H9 (cell line): Measurements from ENCODE around the gene XRRA1. TPM values are rescaled to one million over a fixed set of nuclear protein-coding genes. Genes with fewer than 3 reads are reported as not detected.

Experiments
- DNase-seq: peaks from one replicate; pipeline ENCODE4 v3.0.0-alpha.2; 2017
- H2AFZ ChIP-seq: one replicate; pipeline ENCODE4 v1.6.1; 2013; ENCODE audit warnings: mild to moderate bottlenecking, low read length, control low read depth, moderate library complexity
- H2AK5ac ChIP-seq: 2 replicates; pipeline ENCODE4 v1.6.1; 2013; ENCODE audit warnings: low read length, control low read depth, mixed read lengths; ENCODE audit not compliant: insufficient read length
- H2BK120ac ChIP-seq: one replicate; pipeline ENCODE4 v1.6.1; 2013; ENCODE audit warnings: low read depth, mild to moderate bottlenecking, low read length, control low read depth, inconsistent platforms; ENCODE audit not compliant: poor library complexity, severe bottlenecking
- H2BK12ac ChIP-seq: 2 replicates; pipeline ENCODE4 v1.6.1; 2013; ENCODE audit warnings: low read length, control low read depth, mixed read lengths, low read depth; ENCODE audit not compliant: insufficient read length
- H2BK15ac ChIP-seq: 2 replicates; pipeline ENCODE4 v1.6.1; 2013; ENCODE audit warnings: low read depth, low read length, control low read depth
- H2BK20ac ChIP-seq: one replicate; pipeline ENCODE4 v1.6.1; 2013; ENCODE audit warnings: low read depth, mild to moderate bottlenecking, low read length, control low read depth, inconsistent platforms; ENCODE audit not compliant: poor library complexity, severe bottlenecking
- H2BK5ac ChIP-seq: 2 replicates; pipeline ENCODE4 v1.6.1; 2013; ENCODE audit warnings: low read length, control low read depth, mixed read lengths; ENCODE audit not compliant: insufficient read length
- H3K14ac ChIP-seq: 2 replicates; pipeline ENCODE4 v1.6.1; 2013; ENCODE audit warnings: low read length, control low read depth; ENCODE audit not compliant: insufficient read depth
- H3K18ac ChIP-seq: 2 replicates; pipeline ENCODE4 v1.6.1; 2013; ENCODE audit warnings: low read depth, mild to moderate bottlenecking, mixed read lengths, low read length, control low read depth; ENCODE audit not compliant: insufficient read length
- H3K23ac ChIP-seq: 2 replicates; pipeline ENCODE4 v1.6.1; 2013; ENCODE audit warnings: low read length, control low read depth, mixed read lengths, low read depth; ENCODE audit not compliant: insufficient read length
- H3K23me2 ChIP-seq: 2 replicates; pipeline ENCODE4 v1.6.1; 2013; ENCODE audit warnings: low read depth, mild to moderate bottlenecking, mixed read lengths, low read length, control low read depth; ENCODE audit not compliant: insufficient read length, poor library complexity, severe bottlenecking
- H3K27ac ChIP-seq: 2 replicates; pipeline ENCODE4 v1.5.1; 2013; ENCODE audit warnings: low read length, control low read depth, mixed read lengths, low read depth; ENCODE audit not compliant: insufficient read length
- H3K27me3 ChIP-seq: 2 replicates; pipeline ENCODE4 v1.6.1; 2013; ENCODE audit warnings: low read length, control low read depth, inconsistent platforms; ENCODE audit not compliant: insufficient read depth
- H3K4ac ChIP-seq: 2 replicates; pipeline ENCODE4 v1.6.1; 2013; ENCODE audit warnings: low read depth, mild to moderate bottlenecking, control low read depth, inconsistent platforms, low read length, moderate library complexity
- H3K4me1 ChIP-seq: 2 replicates; pipeline ENCODE4 v1.6.1; 2013; ENCODE audit warnings: low read length, control low read depth, inconsistent platforms; ENCODE audit not compliant: insufficient read depth
- H3K4me2 ChIP-seq: 2 replicates; pipeline ENCODE4 v1.6.1; 2013; ENCODE audit warnings: low read length, control low read depth, mixed read lengths; ENCODE audit not compliant: insufficient read length, insufficient read depth
- H3K56ac ChIP-seq: 2 replicates; pipeline ENCODE4 v1.6.1; 2013; ENCODE audit warnings: low read depth, mild to moderate bottlenecking, mixed read lengths, low read length, control low read depth; ENCODE audit not compliant: insufficient read length
- H3K79me1 ChIP-seq: 2 replicates; pipeline ENCODE4 v1.6.1; 2013; ENCODE audit warnings: low read depth, mild to moderate bottlenecking, moderate library complexity, low read length, control low read depth, inconsistent platforms; ENCODE audit not compliant: insufficient read depth, poor library complexity, severe bottlenecking
- H3K79me2 ChIP-seq: 2 replicates; pipeline ENCODE4 v1.6.1; 2013; ENCODE audit warnings: low read length, control low read depth, inconsistent platforms; ENCODE audit not compliant: insufficient read depth
- H3K9ac ChIP-seq: 2 replicates; pipeline ENCODE4 v1.6.1; 2013; ENCODE audit warnings: low read length, control low read depth, mixed read lengths; ENCODE audit not compliant: insufficient read length; ENCODE audit errors: extremely low read depth
- H3K9me3 ChIP-seq: one replicate; pipeline ENCODE4 v1.6.1; 2013; ENCODE audit warnings: low read depth, low read length, inconsistent platforms; ENCODE audit not compliant: control insufficient read depth
- H3T11ph ChIP-seq: one replicate; pipeline ENCODE4 v1.6.1; 2013; ENCODE audit warnings: mild to moderate bottlenecking, low read length, control low read depth, inconsistent platforms
- H4K20me1 ChIP-seq: one replicate; pipeline ENCODE4 v1.6.1; 2013; ENCODE audit not compliant: control insufficient read depth, insufficient read length, insufficient read depth
- H4K5ac ChIP-seq: 2 replicates; pipeline ENCODE4 v1.6.1; 2013; ENCODE audit warnings: low read depth, mild to moderate bottlenecking, mixed read lengths, low read length, control low read depth; ENCODE audit not compliant: insufficient read length
- H4K8ac ChIP-seq: replicated peaks from 2 replicates; pipeline ENCODE4 v1.6.1; 2013; ENCODE audit warnings: low read length, control low read depth, mixed read lengths, low read depth; ENCODE audit not compliant: insufficient read length
- H4K91ac ChIP-seq: 2 replicates; pipeline ENCODE4 v1.6.1; 2013; ENCODE audit warnings: low read depth, mild to moderate bottlenecking, moderate library complexity, mixed read lengths, low read length, control low read depth; ENCODE audit not compliant: insufficient read length
- H3K27ac Mint-ChIP-seq, 3 experiments: 2 replicates in 2 of 3; 3 replicates in 1 of 3; pipeline ENCODE4 v1.8.0; 2020 to 2021; ENCODE audit warnings: mixed read lengths in 3 of 3, mild to moderate bottlenecking in 1 of 3, moderate library complexity in 1 of 3
- H3K27me3 Mint-ChIP-seq: 2 replicates; pipeline ENCODE4 v1.8.0; 2021; ENCODE audit warnings: low read depth, mild to moderate bottlenecking, moderate library complexity, mixed read lengths
- H3K36me3 Mint-ChIP-seq, 3 experiments: 2 replicates in 2 of 3; 3 replicates in 1 of 3; pipeline ENCODE4 v1.8.0; 2020 to 2021; ENCODE audit warnings: low read depth in 3 of 3, mixed read lengths in 3 of 3; ENCODE audit not compliant: insufficient read depth in 1 of 3
- H3K4me1 Mint-ChIP-seq, 2 experiments: 2 replicates each; pipeline ENCODE4 v1.8.0; 2020; ENCODE audit warnings: mixed read lengths in 2 of 2
- H3K4me3 Mint-ChIP-seq, 2 experiments: 2 replicates in 1 of 2; 3 replicates in 1 of 2; pipeline ENCODE4 v1.8.0; 2020 to 2021; ENCODE audit warnings: mild to moderate bottlenecking in 2 of 2, mixed read lengths in 2 of 2, moderate library complexity in 1 of 2
- H3K9me3 Mint-ChIP-seq, 2 experiments: 2 replicates in 1 of 2; 3 replicates in 1 of 2; pipeline ENCODE4 v1.8.0; 2020; ENCODE audit warnings: mild to moderate bottlenecking in 2 of 2, mixed read lengths in 2 of 2, moderate library complexity in 1 of 2
- WGBS: extraction: QIAGEN DNeasy Blood & Tissue Kit; methylation state at CpG from one replicate; pipeline ENCODE4 v1.1.7; 2013; ENCODE audit warnings: missing lambda C conversion rate, low lambda C conversion rate, mixed read lengths; ENCODE audit not compliant: insufficient read length; ENCODE audit errors: extremely low coverage; 5-methylcytosine and 5-hydroxymethylcytosine counted together
- total RNA-seq: library from RNA; stranded (reverse); gene quantifications from 2 replicates; pipeline ENCODE4 v1.2.1, GENCODE V29; 2021
- TF ChIP-seq, protein P1 (sequence below): fragments of 200-600 bp; sonication (generic); conservative IDR thresholded peaks from 3 replicates; pipeline ENCODE4 v1.8.0; 2021; ENCODE audit warnings: antibody characterized with exemption, mild to moderate bottlenecking

Gene XRRA1
- total RNA-seq, 1 experiment from 2014 or later, result 4.5 TPM

DNA sequence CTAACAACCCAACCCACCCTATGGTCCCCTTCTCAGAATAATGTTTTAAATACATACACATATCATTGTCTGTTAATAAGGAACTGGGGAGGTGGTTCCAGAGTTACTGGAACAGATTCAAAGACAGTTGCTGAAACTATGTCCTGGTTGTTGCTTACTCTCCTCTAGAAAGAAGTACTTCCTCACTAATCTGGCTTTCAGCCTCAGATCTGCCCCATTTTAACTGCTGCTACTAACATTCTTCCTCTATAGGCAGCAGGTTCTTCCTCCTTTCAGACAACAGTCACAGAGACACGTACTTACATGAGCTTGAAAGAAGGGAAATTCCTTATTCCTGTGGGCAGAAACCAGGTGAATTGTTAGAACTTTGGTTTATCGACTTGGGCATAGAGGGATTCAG is 31.7 kb upstream of the XRRA1 start:
- H3K4ac ChIP-seq, result no peak overlapping the region
- Mint-ChIP-seq H3K4me1 (no peaks in the 10 kb centered on the region), H3K36me3 (peaks cover 3 to 24% (median 4%) of the 10 kb centered on the region in 3 experiments; a peak in 4 of 7 replicates), H3K27ac (no peak overlapping the region), H3K9me3 (no peaks in the 10 kb centered on the region), H3K27me3 (no peaks in the 10 kb centered on the region), H3K4me3 (no peak overlapping the region)
- no peak overlapping the region for H3K23ac ChIP-seq
- H4K5ac ChIP-seq, result no peak overlapping the region
- H2AFZ ChIP-seq, result no peak overlapping the region
- no peaks in the 10 kb centered on the region for H3K79me1 ChIP-seq
- no peak overlapping the region for H2BK120ac ChIP-seq
- TF ChIP-seq, protein P1, sequence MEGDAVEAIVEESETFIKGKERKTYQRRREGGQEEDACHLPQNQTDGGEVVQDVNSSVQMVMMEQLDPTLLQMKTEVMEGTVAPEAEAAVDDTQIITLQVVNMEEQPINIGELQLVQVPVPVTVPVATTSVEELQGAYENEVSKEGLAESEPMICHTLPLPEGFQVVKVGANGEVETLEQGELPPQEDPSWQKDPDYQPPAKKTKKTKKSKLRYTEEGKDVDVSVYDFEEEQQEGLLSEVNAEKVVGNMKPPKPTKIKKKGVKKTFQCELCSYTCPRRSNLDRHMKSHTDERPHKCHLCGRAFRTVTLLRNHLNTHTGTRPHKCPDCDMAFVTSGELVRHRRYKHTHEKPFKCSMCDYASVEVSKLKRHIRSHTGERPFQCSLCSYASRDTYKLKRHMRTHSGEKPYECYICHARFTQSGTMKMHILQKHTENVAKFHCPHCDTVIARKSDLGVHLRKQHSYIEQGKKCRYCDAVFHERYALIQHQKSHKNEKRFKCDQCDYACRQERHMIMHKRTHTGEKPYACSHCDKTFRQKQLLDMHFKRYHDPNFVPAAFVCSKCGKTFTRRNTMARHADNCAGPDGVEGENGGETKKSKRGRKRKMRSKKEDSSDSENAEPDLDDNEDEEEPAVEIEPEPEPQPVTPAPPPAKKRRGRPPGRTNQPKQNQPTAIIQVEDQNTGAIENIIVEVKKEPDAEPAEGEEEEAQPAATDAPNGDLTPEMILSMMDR, result no peak
- H3T11ph ChIP-seq, result no peak overlapping the region
- no peak overlapping the region for H3K18ac ChIP-seq
- H3K4me2 ChIP-seq, result no peak overlapping the region
- no peak overlapping the region for H2BK15ac ChIP-seq
- no peaks in the 10 kb centered on the region for H4K20me1 ChIP-seq
- H4K8ac ChIP-seq, result no peak overlapping the region
- no peak overlapping the region for H2AK5ac ChIP-seq
- H2BK5ac ChIP-seq, result no peak overlapping the region
- H3K4me1 ChIP-seq, result no peaks in the 10 kb centered on the region
- no peaks in the 10 kb centered on the region for H3K9me3 ChIP-seq
- no peaks in the 10 kb centered on the region for H3K79me2 ChIP-seq
- DNase-seq, result no peak
- H3K27ac ChIP-seq, result no peak overlapping the region
- no peak overlapping the region for H2BK12ac ChIP-seq
- WGBS, result no CpG with 5 or more reads among the region's 2 CpGs
- H3K23me2 ChIP-seq, result no peaks in the 10 kb centered on the region
- H4K91ac ChIP-seq, result no peak overlapping the region
- H3K56ac ChIP-seq, result no peak overlapping the region
- H3K14ac ChIP-seq, result no peak overlapping the region
- no peaks in the 10 kb centered on the region for H3K27me3 ChIP-seq
- no peak overlapping the region for H3K9ac ChIP-seq
- H2BK20ac ChIP-seq, result no peak overlapping the region
